Measurements from ENCODE around the gene SKI.

The SKI gene

DNA sequence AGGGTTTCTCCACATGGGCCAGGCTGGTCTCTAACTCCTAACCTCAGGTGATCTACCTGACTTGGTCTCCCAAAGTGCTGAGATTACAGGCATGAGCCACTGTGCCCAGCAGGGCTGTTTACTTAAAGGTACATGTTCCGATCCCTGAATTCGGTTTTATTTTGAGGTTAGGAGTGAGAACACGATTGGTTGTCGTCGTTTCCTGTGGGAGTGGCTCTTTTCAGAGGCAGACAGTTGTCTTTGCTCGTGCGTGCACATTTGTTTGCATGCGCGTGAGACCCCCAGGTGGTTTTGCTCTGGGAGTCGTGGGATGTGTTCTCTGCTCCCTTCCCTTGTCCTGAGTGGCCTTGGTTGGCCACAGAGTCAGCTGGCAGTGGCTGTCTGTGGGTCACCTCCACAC, 60.2 kb downstream of the SKI start:
- H3K9me3 ChIP-seq, result no peaks in the 10 kb centered on the region
- no peak overlapping the region for H3K4me3 ChIP-seq
- peaks cover 9 to 94% (median 78%) of the 10 kb centered on the region in 4 donors for H3K4me1 ChIP-seq
- TF ChIP-seq, protein P1, sequence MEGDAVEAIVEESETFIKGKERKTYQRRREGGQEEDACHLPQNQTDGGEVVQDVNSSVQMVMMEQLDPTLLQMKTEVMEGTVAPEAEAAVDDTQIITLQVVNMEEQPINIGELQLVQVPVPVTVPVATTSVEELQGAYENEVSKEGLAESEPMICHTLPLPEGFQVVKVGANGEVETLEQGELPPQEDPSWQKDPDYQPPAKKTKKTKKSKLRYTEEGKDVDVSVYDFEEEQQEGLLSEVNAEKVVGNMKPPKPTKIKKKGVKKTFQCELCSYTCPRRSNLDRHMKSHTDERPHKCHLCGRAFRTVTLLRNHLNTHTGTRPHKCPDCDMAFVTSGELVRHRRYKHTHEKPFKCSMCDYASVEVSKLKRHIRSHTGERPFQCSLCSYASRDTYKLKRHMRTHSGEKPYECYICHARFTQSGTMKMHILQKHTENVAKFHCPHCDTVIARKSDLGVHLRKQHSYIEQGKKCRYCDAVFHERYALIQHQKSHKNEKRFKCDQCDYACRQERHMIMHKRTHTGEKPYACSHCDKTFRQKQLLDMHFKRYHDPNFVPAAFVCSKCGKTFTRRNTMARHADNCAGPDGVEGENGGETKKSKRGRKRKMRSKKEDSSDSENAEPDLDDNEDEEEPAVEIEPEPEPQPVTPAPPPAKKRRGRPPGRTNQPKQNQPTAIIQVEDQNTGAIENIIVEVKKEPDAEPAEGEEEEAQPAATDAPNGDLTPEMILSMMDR (IDR thresholded peaks at IDR 0.05), result no peak
- H3K36me3 ChIP-seq, result no peaks in the 10 kb centered on the region
- no peak overlapping the region for H3K27ac ChIP-seq
- intact Hi-C loops (cut with DNase I; ENCODE audit: low total_unique reads), result no loop called here
- no peak for DNase-seq
- H3K27me3 ChIP-seq, result no peaks in the 10 kb centered on the region

DNA sequence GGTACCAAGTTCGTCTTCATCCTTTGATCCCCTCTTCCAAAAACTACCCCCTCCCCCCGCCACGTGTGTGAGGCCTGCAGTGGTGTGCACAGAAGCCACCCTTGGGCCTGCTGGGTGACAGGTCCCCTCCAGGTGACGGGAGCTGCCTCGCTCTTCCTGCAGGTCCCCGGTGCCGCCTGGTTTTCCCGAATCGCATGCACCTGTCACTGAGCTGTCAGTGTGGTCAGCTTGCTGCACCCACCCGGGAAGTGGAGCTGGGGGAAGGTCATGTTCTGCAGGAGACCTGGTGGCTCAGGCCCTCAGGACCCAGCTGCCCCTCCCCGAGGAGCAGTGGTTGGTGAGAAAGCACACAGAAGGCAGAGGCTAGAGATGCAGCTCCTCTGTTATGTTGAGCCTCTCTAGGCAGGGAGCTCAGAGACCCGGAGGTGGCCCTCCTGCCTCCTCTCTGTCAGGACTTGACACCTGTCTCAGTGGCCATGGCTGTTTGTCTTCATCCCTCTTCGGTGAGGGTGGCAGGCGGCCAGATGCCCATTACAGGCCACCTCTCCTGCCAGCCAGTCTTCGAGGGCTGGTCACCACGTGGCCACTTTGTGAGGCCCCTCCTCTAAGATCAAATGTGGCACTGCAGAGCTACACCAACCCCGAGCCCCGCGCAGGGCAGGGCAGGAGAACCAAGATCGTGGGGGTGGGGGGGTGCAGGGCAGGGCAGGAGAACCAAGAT, 60.9 kb downstream of the SKI start:
- TF ChIP-seq, protein P1 (IDR thresholded peaks at IDR 0.05), result no peak
- H3K27me3 ChIP-seq, result no peaks in the 10 kb centered on the region
- H3K9me3 ChIP-seq, result no peaks in the 10 kb centered on the region
- intact Hi-C loops (cut with DNase I; ENCODE audit: low total_unique reads), result no loop called here
- DNase-seq, result no peak
- no peaks in the 10 kb centered on the region for H3K36me3 ChIP-seq
- peaks cover 9 to 94% (median 78%) of the 10 kb centered on the region in 4 donors for H3K4me1 ChIP-seq
- no peak overlapping the region for H3K4me3 ChIP-seq
- H3K27ac ChIP-seq, result peak overlapping the region; percentile 59 to 62

DNA sequence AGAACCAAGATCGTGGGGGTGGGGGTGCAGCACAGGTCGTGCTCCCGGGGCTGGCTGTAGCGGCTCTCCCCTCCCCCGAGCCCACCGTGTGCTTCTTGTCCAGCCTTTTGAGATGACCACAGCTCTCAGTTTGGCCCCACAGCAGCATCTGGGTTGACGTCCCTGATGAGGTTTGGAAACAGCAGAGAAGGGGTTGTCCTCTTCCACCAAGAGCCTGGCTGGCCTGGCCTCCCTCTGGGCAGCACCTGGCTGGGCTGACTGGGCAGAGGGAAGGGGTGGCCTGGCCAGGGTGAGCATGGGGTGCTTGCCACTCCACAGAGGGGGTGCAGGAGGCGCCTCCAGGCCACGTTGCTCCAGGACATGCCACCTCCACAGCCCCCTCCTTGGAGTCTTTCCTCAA, 61.5 kb downstream of the SKI start:
- intact Hi-C loops (cut with DNase I; ENCODE audit: low total_unique reads), result no loop called here
- TF ChIP-seq, protein P1 (IDR thresholded peaks at IDR 0.05), result no peak
- Histone ChIP-seq H3K27ac (peak overlapping the region; percentile 59 to 62), H3K9me3 (no peaks in the 10 kb centered on the region), H3K4me1 (peaks cover 9 to 94% (median 78%) of the 10 kb centered on the region in 4 donors), H3K27me3 (no peaks in the 10 kb centered on the region), H3K36me3 (no peaks in the 10 kb centered on the region), H3K4me3 (no peak overlapping the region)
- DNase-seq, result no peak

DNA sequence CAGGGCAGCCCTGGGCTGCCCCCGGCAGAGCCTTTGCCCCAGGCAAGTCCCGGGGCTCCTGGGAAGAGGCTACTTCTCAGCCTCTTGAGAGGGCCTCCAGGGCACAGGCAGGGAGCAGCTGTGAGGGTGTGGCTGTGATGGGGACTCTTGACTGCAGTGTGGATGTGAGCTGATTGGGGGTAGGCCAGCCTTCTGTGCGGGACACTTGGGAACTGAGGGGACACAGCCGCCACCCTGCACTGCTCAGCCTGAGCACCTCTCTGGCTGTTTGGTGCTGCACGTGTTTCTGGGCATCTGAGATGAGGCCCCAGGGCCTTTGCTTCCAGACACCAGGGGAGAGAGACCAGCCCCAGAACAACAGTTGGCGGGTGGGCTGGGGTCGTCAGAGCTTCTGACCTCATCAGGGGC, 62.1 kb downstream of the SKI start:
- no peak for DNase-seq
- Histone ChIP-seq H3K27ac (peak overlapping the region; percentile 59 to 62), H3K27me3 (no peaks in the 10 kb centered on the region), H3K4me1 (peaks cover 9 to 94% (median 80%) of the 10 kb centered on the region in 4 donors), H3K4me3 (peak overlapping the region; percentile 34 to 45), H3K9me3 (no peaks in the 10 kb centered on the region), H3K36me3 (no peaks in the 10 kb centered on the region)
- TF ChIP-seq, protein P1 (IDR thresholded peaks at IDR 0.05), result no peak
- intact Hi-C loops (cut with DNase I; ENCODE audit: low total_unique reads), result no loop called here

DNA sequence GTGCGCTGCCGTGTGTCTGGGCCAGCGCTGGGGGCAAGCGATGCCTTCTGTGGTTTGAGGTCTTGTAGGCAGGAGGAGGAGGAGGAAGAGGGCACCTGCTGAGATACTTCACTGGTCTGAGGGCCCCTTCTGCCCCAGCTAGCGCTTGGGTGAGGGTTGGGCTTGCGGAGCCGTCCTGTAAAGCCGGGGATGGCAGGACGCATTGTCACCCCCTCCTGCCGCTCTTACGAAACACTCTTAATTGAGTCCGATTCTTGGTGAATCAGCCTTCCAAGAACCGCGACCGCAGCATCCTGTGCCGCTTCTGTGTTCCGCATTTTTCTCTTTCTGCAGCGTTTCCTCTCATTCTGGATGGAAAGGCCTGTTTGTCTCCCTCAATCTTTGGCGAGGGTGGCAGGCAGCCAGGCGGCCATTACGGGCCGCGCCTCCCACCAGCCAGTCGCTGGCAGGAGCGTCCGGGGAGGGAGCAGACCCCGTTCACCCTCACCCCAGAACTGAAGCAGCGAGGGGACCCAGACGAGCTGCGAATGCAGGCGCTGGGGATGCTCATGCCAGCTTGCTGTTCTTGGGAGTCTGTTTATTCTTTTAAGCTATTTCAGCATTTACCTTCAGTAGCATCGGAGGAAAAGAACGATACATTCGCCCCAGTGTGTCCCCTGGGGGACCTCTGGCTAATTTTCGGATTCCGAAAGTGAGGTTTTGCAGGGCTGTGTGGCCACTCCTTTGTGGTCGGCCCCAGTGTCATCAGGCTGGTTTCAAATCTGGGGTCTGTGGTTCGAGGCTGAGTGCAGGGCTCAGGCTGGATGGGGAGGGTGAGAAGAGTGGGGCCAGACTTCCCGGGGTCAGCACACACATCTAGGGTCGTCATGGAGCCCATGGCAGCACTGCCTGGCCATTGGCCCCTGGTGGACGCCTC, 62.7 kb downstream of the SKI start:
- peak overlapping the region; percentile 59 to 62 for H3K27ac ChIP-seq
- no peaks in the 10 kb centered on the region for H3K36me3 ChIP-seq
- intact Hi-C loops (cut with DNase I; ENCODE audit: low total_unique reads), result no loop called here
- H3K4me3 ChIP-seq, result peak overlapping the region; percentile 34 to 45
- DNase-seq, result peak; percentile 93
- H3K4me1 ChIP-seq, result peaks cover 9 to 99% (median 79%) of the 10 kb centered on the region in 4 donors
- H3K27me3 ChIP-seq, result no peaks in the 10 kb centered on the region
- TF ChIP-seq, protein P1 (IDR thresholded peaks at IDR 0.05), result no peak
- H3K9me3 ChIP-seq, result no peaks in the 10 kb centered on the region

Data from tibial artery (tissue), 4 donors.